SU-DHL-6 (cell line): ENCODE results near the gene TNFRSF1B.

ENCODE experiments used
- H2AFZ ChIP-seq: fragments of 200-600 bp; sonication (generic); 2 replicates; pipeline ENCODE4 v1.6.1; 2014; ENCODE audit warnings: low read depth, mild to moderate bottlenecking, moderate library complexity, mixed read lengths, antibody characterized with exemption, low read length; ENCODE audit not compliant: severe bottlenecking
- H3F3A ChIP-seq: fragments of 200-600 bp; shearing (Covaris generic); 2 replicates; pipeline ENCODE4 v1.6.0; 2016; ENCODE audit warnings: antibody characterized with exemption, mild to moderate bottlenecking; ENCODE audit not compliant: insufficient read depth
- H3K27ac ChIP-seq: fragments of 200-600 bp; sonication (generic); 2 replicates; pipeline ENCODE4 v1.5.1; 2016; ENCODE audit warnings: low read depth, mild to moderate bottlenecking, low read length, moderate library complexity, mixed read lengths
- H3K27me3 ChIP-seq: fragments of 200-600 bp; sonication (generic), shearing (Covaris generic); 2 replicates; pipeline ENCODE4 v1.6.0; 2014; ENCODE audit warnings: mild to moderate bottlenecking, low read length
- H3K36me3 ChIP-seq: fragments of 200-600 bp; sonication (generic); 2 replicates; pipeline ENCODE4 v1.6.1; 2014; ENCODE audit warnings: mild to moderate bottlenecking, low read length, mixed read lengths
- H3K4me2 ChIP-seq: fragments of 300-600, 200-600 bp; shearing (Covaris generic), sonication (generic); 2 replicates; pipeline ENCODE4 v1.6.0; 2014; ENCODE audit warnings: low read length, low read depth, mild to moderate bottlenecking; ENCODE audit not compliant: poor library complexity, severe bottlenecking
- H3K4me3 ChIP-seq: fragments of 200-600 bp; sonication (generic); 2 replicates; pipeline ENCODE4 v1.5.1; 2014; ENCODE audit warnings: antibody characterized with exemption, low read length, mild to moderate bottlenecking, mixed read lengths; ENCODE audit not compliant: insufficient read depth, poor library complexity, severe bottlenecking
- H3K79me2 ChIP-seq: fragments of 200-600 bp; sonication (generic); 2 replicates; pipeline ENCODE4 v1.6.1; 2014; ENCODE audit warnings: mild to moderate bottlenecking, low read length, moderate library complexity; ENCODE audit not compliant: insufficient read depth
- H3K9ac ChIP-seq: fragments of 200-600 bp; sonication (generic); 2 replicates; pipeline ENCODE4 v1.7.0; 2014; ENCODE audit warnings: mild to moderate bottlenecking, low read length
- H3K9me2 ChIP-seq: fragments of 200-600 bp; sonication (generic); replicated peaks from 2 replicates; pipeline ENCODE4 v1.6.1; 2014; ENCODE audit warnings: low read length; ENCODE audit not compliant: insufficient read depth
- H3K9me3 ChIP-seq: fragments of 200-600 bp; sonication (generic); 2 replicates; pipeline ENCODE4 v1.6.1; 2014; ENCODE audit warnings: low read length, mixed read lengths; ENCODE audit not compliant: insufficient read depth
- H4K20me1 ChIP-seq: fragments of 200-600 bp; sonication (generic); 2 replicates; pipeline ENCODE4 v1.6.1; 2014; ENCODE audit warnings: low read depth, mild to moderate bottlenecking, antibody characterized with exemption, low read length, moderate library complexity, mixed read lengths
- CTCF ChIP-seq: fragments of 200-600 bp; sonication (generic); IDR thresholded peaks from one replicate; pipeline ENCODE4 v1.5.1; 2017; ENCODE audit warnings: antibody characterized with exemption, mild to moderate bottlenecking, low read length, moderate library complexity; ENCODE audit not compliant: insufficient read depth, poor library complexity, severe bottlenecking
- EZH2phosphoT487 ChIP-seq: fragments of 200-600 bp; sonication (generic), shearing (Covaris generic); conservative IDR thresholded peaks from 2 replicates; pipeline ENCODE4 v1.6.1; 2018; ENCODE audit warnings: mild to moderate bottlenecking, antibody characterized with exemption, low read length, moderate library complexity, mixed read lengths

Gene TNFRSF1B

DNA sequence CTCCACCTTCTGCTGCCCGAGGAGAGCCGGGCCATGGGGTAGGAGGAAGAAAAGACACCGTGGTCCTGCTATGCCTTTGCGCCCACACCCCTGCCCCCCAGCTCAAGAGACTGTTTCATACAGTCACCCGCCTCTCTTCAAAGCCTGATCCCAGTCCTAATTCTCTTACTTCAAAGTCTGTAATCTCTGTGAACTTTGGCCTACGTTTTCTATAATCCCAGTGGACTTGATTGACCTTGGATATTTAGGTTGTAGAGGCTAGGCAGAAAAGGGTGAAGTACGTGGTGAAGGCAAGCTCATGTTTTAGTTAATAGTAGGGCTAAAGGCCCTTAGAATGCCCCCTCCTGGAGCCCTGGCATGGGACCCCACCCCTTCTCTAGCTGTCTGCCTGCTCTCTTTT is 91.5 kb downstream of the TNFRSF1B start:
- peaks cover 8% of the 10 kb centered on the region; the same call in 1 of the 2 replicates for H3K36me3 ChIP-seq
- H3K9ac ChIP-seq, result no peak overlapping the region
- no peaks in the 10 kb centered on the region for H3K9me3 ChIP-seq
- H2AFZ ChIP-seq, result no peak overlapping the region
- H3K27ac ChIP-seq, result no peak overlapping the region
- no peak overlapping the region for H3K4me2 ChIP-seq
- H3F3A ChIP-seq, result 0 out of 2 replicates have a peak, but pooled peaks cover 4% of the 10 kb centered on the region
- TF ChIP-seq CTCF (no peak), EZH2phosphoT487 (no peak)
- no peaks in the 10 kb centered on the region for H4K20me1 ChIP-seq
- H3K79me2 ChIP-seq, result no peaks in the 10 kb centered on the region
- no peaks in the 10 kb centered on the region for H3K9me2 ChIP-seq
- no peak overlapping the region for H3K4me3 ChIP-seq
- no peaks in the 10 kb centered on the region for H3K27me3 ChIP-seq
